GM15510 (cell line): ENCODE measurements around the gene CAMKK1.

Experiments used
- POLR2A ChIP-seq: IDR thresholded peaks from 3 replicates; pipeline ENCODE4 v1.6.1; 2011; ENCODE audit warnings: borderline replicate concordance; ENCODE audit not compliant: insufficient read length; ENCODE audit errors: extremely low read depth

Gene CAMKK1

DNA sequence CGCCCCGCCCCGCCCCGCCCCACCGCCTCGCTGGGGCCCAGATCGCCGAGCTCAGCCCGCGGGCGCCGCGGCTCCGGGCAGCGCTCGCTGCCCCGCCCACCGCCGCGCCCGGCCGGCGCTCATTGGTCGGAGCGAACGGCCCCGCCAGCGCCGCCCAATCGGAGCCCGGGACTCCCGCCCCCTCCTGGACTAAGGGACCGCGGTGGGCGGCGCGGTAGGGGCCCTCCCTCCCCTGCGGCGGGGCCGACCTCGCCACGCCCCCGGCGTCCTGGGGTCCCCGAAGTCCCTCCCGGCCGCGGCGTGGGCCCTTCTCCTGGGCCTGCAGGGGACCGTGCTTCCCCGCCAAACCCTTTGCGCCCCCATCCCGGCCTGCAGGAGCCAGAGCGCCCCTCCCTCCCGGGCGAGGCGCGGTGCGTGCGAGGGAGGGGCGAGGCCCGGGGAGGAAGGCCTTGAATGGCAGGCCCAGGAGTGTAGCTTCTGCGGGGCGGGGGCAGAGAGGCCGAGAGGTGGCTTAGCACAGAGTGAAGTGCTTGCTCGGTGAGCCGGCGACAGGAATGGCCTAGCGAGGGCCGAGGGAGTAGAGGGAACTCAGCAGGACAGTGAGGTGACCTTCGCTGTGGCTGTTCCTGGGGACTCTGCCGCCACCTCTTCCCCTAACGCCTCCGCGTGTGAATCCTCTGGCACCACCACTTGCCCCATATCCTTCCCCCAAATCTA, at the start of gene CAMKK1:
TSS of gene CAMKK1 (minus strand) at position 51 of the 717 bp plus-strand sequence. CDS start 7,366 bp downstream, outside the sequence.
- TF ChIP-seq POLR2A, result peak; percentile 18

DNA sequence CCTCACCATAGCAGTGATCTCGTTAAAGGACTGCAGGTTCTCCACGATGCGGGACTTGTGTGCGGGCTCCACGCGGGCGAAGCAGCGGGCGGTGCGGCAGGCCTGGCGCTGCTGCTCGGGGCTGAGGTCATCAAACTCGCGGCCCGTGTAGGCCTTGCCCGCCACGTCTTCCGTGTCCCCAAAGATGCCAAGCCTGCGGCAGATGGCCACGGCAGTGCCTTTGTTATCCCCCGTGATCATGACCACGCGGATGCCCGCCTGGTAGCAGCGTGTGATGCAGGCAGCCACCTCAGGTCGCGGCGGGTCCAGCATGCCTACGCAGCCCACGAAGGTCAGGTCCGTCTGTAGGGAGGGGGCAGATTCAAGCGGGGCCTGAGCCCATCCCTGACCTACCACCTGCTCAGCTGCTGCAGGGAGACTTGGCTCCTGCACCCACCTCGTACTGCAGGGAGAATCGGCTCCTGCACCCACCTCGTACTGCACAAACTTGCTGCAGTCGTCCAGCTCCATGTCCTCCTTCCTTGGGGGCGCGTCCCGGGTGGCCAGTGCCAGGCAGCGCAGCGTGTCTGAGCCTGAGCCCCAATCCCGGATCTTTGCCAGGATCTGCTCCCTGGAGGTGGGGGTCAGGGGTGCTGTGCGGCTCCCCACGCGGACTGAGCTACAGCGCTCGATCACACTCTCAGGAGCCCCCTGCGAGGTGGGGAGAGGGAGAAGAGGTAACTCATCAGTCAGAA, 48.3 kb upstream of the CAMKK1 start:
- TF ChIP-seq POLR2A, result no peak

DNA sequence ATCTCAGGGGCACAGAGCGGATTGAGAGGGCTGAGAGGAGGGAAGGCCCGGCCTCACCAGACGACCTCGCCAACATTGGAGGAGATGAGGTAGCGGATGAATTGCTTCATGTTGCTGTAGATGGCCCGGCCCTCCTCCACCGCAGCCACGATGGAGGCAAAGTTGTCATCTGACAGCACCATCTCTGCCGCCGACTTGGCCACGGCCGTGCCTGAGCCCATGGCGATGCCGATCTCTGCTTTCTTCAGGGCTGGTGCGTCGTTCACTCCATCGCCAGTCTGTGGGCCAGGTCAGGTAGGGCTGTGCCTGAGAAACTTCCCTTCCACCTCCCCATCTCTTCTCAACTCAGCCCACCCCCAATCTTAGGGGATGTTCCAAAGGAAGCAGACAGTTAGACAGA, 44.5 kb upstream of the CAMKK1 start:
- TF ChIP-seq POLR2A, result no peak

DNA sequence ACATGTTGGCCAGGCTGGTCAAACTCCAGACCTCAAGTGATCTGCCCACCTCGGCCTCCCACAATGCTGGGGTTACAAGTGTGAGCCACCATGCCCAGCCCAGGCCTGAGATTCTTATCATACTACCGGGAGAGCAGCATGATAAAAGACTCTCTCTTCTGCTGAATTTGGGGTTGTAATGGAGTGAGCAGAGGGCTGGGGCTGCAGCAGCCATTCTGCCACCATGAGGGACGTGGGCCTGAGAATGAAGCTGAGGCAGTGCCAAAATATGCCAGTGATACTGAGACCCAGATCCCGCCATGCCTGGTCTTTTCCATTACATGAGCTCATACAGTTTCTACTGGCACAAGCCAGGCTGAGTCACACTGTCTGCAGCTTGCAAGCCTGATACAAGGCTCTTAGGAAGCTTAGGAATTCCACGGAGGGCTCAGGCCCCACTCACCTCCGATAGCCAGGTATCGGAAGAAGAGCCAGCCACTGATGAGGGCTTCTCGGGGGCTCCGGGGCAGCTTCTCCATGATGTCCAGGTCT, 43.0 kb upstream of the CAMKK1 start:
- TF ChIP-seq POLR2A, result no peak

DNA sequence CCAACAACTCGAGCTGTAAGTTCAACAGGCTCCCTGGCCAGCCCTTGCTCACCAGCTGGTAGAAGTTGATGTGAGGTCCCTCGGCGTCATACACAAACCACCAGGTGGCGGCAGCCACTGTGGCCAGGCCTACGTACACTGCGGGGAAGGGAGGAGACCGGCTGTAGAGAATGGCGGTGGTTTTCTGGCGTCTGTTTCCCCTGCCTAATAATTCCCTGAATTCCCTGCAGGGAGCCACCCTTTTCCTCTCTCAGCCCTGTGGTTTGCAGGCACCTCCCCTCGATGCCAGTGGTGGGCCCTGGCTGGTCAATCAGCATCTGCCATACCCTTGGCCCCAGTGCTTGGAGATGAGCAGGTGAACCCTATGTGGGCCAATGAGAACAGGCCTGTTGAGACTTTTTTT, 42.3 kb upstream of the CAMKK1 start:
- no peak for TF ChIP-seq POLR2A

DNA sequence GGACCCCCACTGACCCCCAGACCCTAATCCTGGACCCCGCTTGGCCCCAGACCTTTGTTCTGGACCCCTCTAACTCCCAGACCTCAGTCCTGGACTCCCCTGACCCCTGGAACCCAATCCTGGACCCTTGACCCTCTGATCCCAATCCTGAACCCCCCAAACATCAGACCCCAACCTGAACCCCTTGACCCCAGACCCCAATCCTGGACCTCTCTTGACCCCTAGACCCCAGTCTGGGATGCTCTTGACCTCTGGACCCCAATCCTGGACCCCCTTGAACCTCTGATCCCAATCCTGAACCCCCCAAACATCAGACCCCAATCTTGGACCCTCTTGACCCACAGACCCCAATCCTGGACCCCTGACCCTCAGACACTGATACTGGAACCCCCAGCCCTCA, 36.9 kb upstream of the CAMKK1 start:
- no peak for TF ChIP-seq POLR2A

DNA sequence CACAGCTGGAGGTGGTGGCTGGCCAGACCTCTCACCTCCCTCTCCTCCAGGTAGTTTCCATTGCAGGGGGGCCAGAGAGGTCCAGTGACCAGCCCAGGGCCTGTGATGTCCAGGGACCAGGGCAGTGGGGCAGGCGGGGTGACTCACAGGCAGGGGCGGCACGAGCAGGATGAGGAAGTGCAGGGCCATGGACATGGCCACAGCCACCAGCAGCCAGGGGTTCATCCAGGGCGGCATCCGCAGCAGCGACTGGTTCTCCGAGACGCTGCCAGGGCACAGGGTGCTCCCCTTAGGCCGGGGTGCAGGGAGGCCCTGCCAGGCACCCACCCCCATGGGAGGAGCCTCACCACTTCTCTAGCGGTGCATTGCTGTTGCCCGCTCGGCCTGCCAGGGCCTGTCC, 36.3 kb upstream of the CAMKK1 start:
- no peak for TF ChIP-seq POLR2A

DNA sequence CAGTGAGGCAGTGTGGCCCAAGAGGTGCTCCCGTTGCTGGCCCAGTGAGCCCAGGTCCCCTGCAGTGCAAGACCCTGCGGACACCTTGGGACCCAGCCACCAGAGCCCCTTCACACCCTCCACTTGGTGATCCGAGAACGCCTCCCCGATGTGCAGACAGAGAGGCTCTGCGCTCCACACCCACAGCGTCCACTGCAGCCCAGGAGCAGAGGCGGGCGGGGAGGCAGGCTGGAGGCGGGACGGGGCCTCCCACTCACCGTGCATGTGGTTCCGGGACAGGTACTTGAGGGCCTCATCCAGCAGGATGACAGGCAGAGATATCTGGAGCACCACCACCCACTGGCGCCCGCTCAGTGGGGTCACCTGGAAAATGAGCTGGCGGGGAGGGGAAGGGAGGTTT, 35.6 kb upstream of the CAMKK1 start:
- no peak for TF ChIP-seq POLR2A

DNA sequence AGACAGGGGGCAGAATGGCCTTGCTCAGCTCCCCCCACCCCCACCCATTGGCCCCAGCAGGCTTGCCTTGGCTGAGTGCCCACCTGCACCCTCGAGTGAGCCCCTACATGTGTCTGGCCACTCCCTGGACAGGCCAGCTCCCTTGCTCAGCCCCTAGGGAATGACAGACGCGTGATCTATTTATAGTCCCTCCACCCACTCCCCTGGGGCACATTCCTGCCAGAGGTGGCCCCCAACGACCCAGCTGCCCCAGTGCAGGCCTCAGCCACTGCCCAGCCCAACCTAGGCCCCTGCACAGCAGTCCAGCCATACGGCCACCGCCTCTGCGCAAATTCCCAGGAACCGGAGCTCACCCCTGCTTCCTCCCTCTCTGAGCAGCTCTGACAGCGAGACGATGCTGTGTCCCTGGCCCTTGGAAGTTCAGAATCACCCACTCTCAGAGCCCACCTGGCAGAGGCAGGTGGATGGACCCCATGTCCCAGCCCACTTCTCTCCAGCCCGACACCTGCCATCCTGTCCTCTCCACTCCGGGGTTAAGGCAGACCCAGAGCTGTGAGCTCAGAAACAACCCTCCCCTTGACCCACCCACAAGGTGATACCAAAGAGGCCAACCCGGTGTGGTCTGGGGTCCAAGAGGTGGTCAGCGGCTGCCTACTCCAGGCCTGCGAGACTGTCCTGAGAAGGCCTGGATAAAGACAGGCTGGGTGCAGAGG, 34.9 kb upstream of the CAMKK1 start:
- TF ChIP-seq POLR2A, result no peak

DNA sequence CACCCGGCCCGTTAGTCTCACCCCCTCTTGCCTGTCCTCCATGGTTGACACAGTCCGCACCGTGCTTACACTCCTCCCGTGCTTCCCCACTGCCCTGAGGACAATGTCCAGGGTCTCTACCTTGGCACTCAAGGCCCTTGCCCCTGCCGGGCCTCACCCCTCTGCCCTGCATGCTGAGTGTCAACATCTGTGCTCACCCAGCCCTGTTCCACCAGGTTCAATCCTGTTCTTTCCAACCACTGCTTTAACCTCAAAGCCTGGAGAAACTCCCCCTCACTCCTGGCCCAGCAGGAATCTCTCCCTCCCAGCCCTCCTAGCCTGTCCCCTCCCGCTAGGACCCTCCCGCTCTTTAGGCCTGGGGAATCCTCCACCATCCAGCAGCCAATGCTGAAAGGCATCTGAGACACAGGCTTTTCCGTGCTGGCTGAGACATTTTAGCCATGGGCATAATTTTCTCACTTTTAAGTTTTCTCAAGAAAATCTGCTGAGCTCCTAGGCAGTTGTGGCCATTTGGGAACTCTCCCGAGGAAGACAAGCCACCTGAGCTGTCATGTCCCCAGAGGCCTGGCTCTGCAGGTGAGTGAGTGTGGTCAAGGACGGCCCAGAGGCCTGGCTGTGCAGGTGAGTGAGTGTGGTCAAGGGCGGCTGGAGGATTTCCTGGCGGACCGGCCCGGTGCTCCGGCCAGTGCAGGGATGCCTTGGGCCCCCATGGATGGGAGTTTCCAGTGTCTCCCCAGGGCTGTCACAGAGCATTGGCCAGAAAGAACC, 34.2 kb upstream of the CAMKK1 start:
- TF ChIP-seq POLR2A, result no peak

DNA sequence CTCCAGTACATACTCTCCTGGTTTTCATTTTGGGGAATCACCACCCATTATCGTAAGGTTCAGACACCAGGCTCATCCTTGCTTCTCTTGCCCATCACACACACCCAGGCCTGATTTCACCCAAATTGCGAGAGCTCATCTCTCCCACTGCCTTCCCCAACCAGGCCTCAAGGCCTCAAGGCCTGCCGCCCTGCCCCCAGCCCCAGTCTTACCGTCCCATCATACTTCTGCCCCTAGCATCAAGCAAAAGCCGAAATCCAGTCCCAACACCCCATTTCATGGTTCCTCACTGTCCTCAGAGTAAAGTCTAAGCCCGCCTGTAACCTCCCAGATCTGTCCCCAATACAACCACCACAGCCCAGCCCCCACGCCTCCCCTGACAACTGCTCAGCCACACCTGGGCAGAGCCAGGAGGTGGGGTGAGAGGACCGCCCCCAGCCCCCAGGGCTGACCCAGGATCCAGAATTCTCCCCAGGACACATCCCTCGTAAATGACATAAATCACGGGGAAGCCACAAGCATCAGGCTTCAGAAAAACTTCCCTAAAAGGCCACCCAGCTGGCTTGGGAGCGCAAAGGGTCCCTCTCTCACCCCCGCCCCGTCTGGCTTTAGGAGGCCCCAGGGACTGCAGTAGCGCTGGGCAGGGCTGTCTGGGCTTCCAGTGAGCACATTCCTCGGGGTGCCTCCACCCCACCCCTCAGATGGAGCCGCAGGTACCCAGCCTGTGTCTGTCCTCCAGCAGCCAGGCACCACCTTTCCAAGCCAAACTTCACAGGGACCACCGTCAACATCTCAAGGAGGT, 33.0 kb upstream of the CAMKK1 start:
- no peak for TF ChIP-seq POLR2A

DNA sequence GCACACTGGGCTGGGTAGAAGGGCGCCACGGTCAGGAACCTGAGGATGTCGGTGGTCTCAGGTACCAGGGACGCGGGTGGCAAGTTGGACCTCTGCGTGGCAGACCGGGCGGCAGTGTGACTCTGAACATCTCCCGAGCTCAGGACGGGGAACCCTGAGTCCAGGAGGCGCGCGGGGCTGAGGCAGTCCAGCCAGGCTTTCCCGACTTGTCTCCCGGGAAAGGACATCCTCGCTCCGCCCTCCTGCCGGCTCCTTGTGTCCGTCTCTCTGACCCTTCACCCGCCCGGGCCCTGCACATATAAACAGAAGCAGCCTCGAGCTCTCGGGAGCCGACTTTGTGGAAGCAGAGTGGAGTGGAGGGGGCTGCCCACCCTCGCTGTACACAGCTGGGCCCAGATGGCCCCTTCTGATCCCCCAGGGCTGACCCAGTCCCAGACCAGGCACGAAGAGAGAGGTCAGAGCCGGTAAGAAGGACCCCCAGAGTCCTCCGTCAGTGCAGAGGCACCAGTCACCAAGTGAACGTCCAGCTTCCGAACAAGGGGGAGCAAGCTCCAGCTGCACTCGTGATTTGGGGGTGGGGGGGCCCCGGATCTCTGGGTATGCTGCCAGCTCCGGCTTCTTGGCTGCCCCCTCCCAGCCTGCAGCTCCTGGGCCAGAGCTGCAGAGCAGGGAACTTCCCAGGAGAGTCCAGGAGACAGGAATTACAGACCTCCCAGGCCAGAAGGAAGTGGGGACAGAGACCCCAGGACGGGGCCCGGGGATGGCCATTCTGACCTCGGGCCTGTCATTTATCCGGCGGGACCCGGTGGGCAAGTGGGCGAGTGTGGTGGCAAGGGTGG, 31.9 kb upstream of the CAMKK1 start:
- no peak for TF ChIP-seq POLR2A
